Smooth muscle cell (in vitro differentiated cells): ENCODE data around the gene TBL1XR1. TPM values are rescaled to one million over a fixed set of nuclear protein-coding genes. Genes with fewer than 3 reads are reported as not detected.

ENCODE experiments used
- DNase-seq: peaks from one replicate; lab custom pipeline; 2025; ENCODE audit not compliant: unreplicated experiment; lab: John Stamatoyannopoulos, UW
- H2AFZ ChIP-seq: fragments of 200-600 bp; sonication (generic); 2 replicates; pipeline ENCODE4 v1.6.0; 2016; ENCODE audit warnings: antibody characterized with exemption, low read depth, mild to moderate bottlenecking
- H3F3A ChIP-seq: fragments of 200-600 bp; sonication (generic); 2 replicates; pipeline ENCODE4 v1.6.0; 2017; ENCODE audit warnings: antibody characterized with exemption, low read depth
- H3K27ac ChIP-seq: fragments of 200-600 bp; sonication (generic); 2 replicates; pipeline ENCODE4 v1.5.1; 2016; ENCODE audit warnings: low read depth, mild to moderate bottlenecking
- H3K27me3 ChIP-seq: fragments of 200-600 bp; sonication (generic); 2 replicates; pipeline ENCODE4 v1.6.1; 2016; ENCODE audit warnings: low read depth, mild to moderate bottlenecking
- H3K36me3 ChIP-seq: fragments of 200-600 bp; sonication (generic); 2 replicates; pipeline ENCODE4 v1.5.1; 2016; ENCODE audit warnings: low read depth
- H3K4me1 ChIP-seq: fragments of 200-600 bp; sonication (generic); 2 replicates; pipeline ENCODE4 v1.5.1; 2016; ENCODE audit warnings: low read depth
- H3K4me2 ChIP-seq: fragments of 200-600 bp; sonication (generic); 2 replicates; pipeline ENCODE4 v1.6.0; 2016; ENCODE audit warnings: mild to moderate bottlenecking
- H3K4me3 ChIP-seq: fragments of 200-600 bp; sonication (generic); 2 replicates; pipeline ENCODE4 v1.5.1; 2016; ENCODE audit warnings: mild to moderate bottlenecking
- H3K79me2 ChIP-seq: fragments of 200-600 bp; sonication (generic); 2 replicates; pipeline ENCODE4 v1.6.0; 2016; ENCODE audit warnings: low read depth, mild to moderate bottlenecking
- H3K9ac ChIP-seq: fragments of 200-600 bp; sonication (generic); 2 replicates; pipeline ENCODE4 v1.6.0; 2016; ENCODE audit warnings: low read depth
- H3K9me3 ChIP-seq: fragments of 200-600 bp; sonication (generic); replicated peaks from 2 replicates; pipeline ENCODE4 v1.5.1; 2016; ENCODE audit warnings: low read depth
- H4K20me1 ChIP-seq: fragments of 200-600 bp; sonication (generic); 2 replicates; pipeline ENCODE4 v1.6.0; 2016; ENCODE audit warnings: low read depth
- WGBS: methylation state at CpG from one replicate; pipeline ENCODE4 v1.1.7; 2016; ENCODE audit warnings: low lambda C conversion rate; 5-methylcytosine and 5-hydroxymethylcytosine counted together
- polyA plus RNA-seq: library from polyadenylated mRNA; unstranded; fragments of >200 nt; fragmentation: Nextera tagmentation; extraction: Ambion mirVana; gene quantifications from 2 replicates; pipeline ENCODE4 v1.2.1, GENCODE V29; 2016
- total RNA-seq: library from RNA; depleted of rRNA; stranded (reverse); fragments of >200 nt; gene quantifications from 2 replicates; pipeline ENCODE4 v1.2.3, GENCODE V29; 2014
- TF ChIP-seq, protein P1 (sequence below): fragments of 200-600 bp; sonication (generic); IDR thresholded peaks from 2 replicates; pipeline ENCODE4 v1.5.1; 2017; ENCODE audit warnings: borderline replicate concordance, mild to moderate bottlenecking, antibody characterized with exemption; ENCODE audit not compliant: insufficient read depth, poor library complexity, severe bottlenecking

Gene TBL1XR1
- total and polyA plus RNA-seq, 2 experiments from 2014 or later = 19.9 to 115 TPM

DNA sequence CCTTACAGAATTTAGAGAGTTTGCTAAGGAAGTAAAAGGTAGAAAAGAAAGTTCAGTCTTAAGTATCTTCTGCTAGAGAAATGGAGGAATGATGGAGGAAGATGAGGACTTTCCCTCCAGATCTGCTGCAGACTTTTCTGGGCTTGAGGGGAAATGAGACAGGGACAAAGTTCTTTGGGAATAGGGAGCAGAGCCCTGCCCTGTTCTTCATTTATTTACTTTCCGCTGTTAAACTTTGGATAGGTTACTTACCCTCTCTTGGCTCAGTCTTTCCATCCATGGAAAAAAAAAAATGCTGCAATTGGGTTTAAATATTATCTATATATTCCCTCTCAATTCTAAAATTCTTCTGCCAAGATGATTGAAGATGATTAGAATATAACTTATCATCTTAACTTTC, 202.9 kb downstream of the TBL1XR1 start:
- Histone ChIP-seq H3K4me2 (no peak overlapping the region), H2AFZ (no peak overlapping the region), H3K4me1 (no peaks in the 10 kb centered on the region), H3K9ac (no peak overlapping the region), H3K36me3 (no peaks in the 10 kb centered on the region), H3K4me3 (no peak overlapping the region), H3K27ac (no peak overlapping the region), H3K27me3 (no peaks in the 10 kb centered on the region), H3K79me2 (no peaks in the 10 kb centered on the region), H3K9me3 (no peaks in the 10 kb centered on the region), H4K20me1 (no peaks in the 10 kb centered on the region), H3F3A (peaks cover 2% of the 10 kb centered on the region)
- DNase-seq = no peak
- TF ChIP-seq, protein P1, sequence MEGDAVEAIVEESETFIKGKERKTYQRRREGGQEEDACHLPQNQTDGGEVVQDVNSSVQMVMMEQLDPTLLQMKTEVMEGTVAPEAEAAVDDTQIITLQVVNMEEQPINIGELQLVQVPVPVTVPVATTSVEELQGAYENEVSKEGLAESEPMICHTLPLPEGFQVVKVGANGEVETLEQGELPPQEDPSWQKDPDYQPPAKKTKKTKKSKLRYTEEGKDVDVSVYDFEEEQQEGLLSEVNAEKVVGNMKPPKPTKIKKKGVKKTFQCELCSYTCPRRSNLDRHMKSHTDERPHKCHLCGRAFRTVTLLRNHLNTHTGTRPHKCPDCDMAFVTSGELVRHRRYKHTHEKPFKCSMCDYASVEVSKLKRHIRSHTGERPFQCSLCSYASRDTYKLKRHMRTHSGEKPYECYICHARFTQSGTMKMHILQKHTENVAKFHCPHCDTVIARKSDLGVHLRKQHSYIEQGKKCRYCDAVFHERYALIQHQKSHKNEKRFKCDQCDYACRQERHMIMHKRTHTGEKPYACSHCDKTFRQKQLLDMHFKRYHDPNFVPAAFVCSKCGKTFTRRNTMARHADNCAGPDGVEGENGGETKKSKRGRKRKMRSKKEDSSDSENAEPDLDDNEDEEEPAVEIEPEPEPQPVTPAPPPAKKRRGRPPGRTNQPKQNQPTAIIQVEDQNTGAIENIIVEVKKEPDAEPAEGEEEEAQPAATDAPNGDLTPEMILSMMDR = no peak
- WGBS = 95% methylated on average over 1 of the region's 1 CpG

GRCh38 chr3:176992978-176993377, 204.3 kb downstream of the TBL1XR1 start:
- 89% methylated on average over 3 of the region's 3 CpGs for WGBS

DNA sequence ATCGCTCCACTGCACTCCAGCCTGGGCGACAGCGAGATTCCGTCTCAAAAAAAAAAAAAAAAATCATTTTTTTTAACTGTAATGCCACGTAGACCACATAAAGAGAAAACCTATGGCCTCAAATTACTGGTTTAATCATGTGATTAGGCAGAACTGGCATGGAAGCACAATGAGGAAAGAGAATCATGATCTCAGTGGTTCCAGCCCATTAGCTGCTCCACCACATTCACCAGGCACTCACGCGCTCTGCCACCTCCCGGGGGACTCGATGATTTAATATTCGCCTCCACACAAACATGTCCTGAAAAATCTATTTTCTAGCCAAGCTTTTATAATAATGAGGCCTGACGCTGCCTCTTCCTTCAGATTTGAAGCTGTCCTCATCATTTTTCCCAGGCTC, 204.7 kb downstream of the TBL1XR1 start:
- no peaks in the 10 kb centered on the region for H3K27me3 ChIP-seq
- H3F3A ChIP-seq = peaks cover 2% of the 10 kb centered on the region
- H3K4me3 ChIP-seq = no peak overlapping the region
- no peaks in the 10 kb centered on the region for H3K4me1 ChIP-seq
- no peak overlapping the region for H3K27ac ChIP-seq
- no peak overlapping the region for H3K4me2 ChIP-seq
- H3K79me2 ChIP-seq = no peaks in the 10 kb centered on the region
- DNase-seq = no peak
- H3K9ac ChIP-seq = no peak overlapping the region
- 98% methylated on average over 11 of the region's 11 CpGs for WGBS
- H3K9me3 ChIP-seq = no peaks in the 10 kb centered on the region
- H4K20me1 ChIP-seq = no peaks in the 10 kb centered on the region
- TF ChIP-seq, protein P1 = no peak
- H3K36me3 ChIP-seq = no peaks in the 10 kb centered on the region
- no peak overlapping the region for H2AFZ ChIP-seq

More at GRCh38 chr3:176992978-176993377, 204.3 kb downstream of the TBL1XR1 start:
- Histone ChIP-seq H3K4me3 (no peak overlapping the region), H3K27ac (no peak overlapping the region), H3K4me1 (no peaks in the 10 kb centered on the region), H3K4me2 (no peak overlapping the region), H4K20me1 (no peaks in the 10 kb centered on the region), H3K9ac (no peak overlapping the region), H3K79me2 (no peaks in the 10 kb centered on the region), H3F3A (peaks cover 2% of the 10 kb centered on the region), H3K9me3 (no peaks in the 10 kb centered on the region), H3K36me3 (no peaks in the 10 kb centered on the region), H3K27me3 (no peaks in the 10 kb centered on the region), H2AFZ (no peak overlapping the region)
- DNase-seq = no peak
- TF ChIP-seq, protein P1 = no peak

DNA sequence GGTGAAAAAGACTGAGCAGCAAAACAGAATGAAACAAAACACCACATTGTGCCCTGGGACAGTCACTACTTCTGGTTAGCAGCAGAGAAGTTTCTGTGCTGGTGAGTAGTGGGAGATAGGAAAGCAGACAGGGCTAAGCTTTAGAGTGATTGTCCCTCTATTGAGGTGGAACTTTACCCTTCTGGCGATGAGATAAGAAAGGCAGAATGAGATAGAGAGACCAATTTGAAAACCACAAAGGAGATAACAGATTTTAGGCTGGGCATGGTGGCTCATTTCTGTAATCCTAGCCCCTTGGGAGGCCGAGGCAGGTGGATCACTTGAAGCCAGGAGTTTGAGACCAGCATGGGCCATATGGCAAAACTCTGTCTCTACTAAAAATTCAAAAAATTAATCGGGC, 208.5 kb downstream of the TBL1XR1 start:
- Histone ChIP-seq H3K4me2 (no peak overlapping the region), H3K27me3 (no peaks in the 10 kb centered on the region), H3K4me1 (no peaks in the 10 kb centered on the region), H3K4me3 (no peak overlapping the region), H2AFZ (no peak overlapping the region), H3K36me3 (no peaks in the 10 kb centered on the region), H3F3A (no peaks in the 10 kb centered on the region), H3K79me2 (no peaks in the 10 kb centered on the region), H3K9me3 (no peaks in the 10 kb centered on the region), H4K20me1 (no peaks in the 10 kb centered on the region), H3K27ac (no peak overlapping the region), H3K9ac (no peak overlapping the region)
- TF ChIP-seq, protein P1 = no peak
- DNase-seq = no peak
- WGBS = 63% methylated on average over 3 of the region's 3 CpGs
